ENCODE measurements around the gene GPR31. TPM values are rescaled to one million over a fixed set of nuclear protein-coding genes. Genes with fewer than 3 reads are reported as not detected.

The GPR31 gene
- total RNA-seq, 1 experiment from 2014 or later, result not detected

DNA sequence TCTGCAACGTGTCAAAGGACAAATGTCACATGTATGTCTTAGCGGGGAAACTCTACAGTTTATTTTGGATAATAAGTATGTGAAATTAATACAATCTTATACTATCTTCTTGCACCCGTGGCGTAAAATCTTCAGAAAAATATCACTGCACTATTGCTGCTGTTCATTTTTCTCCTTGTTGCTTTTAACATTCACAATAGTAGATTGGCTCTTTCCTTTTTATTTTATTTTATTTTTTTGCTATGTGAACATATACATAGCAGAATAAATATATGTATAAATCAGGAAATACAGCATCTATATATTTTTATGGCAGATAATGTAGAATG lies 15.4 kb downstream of the GPR31 start:
- no peak overlapping the region for H3K4ac ChIP-seq (ENCODE audit: low read depth, low read length)
- H2AK5ac ChIP-seq (ENCODE audit: insufficient read length, low read length), result no peak overlapping the region
- no peak overlapping the region for H2BK15ac ChIP-seq (ENCODE audit: low read depth, low read length)
- no peak overlapping the region for H3K14ac ChIP-seq (ENCODE audit: insufficient read depth, low read length)
- H3K4me1 ChIP-seq (ENCODE audit: insufficient read depth, low read length), result no peaks in the 10 kb centered on the region; the same call in 1 of the 2 replicates
- H2BK12ac ChIP-seq (ENCODE audit: insufficient read length, low read depth, low read length), result no peak overlapping the region
- no CpG with 5 or more reads among the region's 4 CpGs for WGBS (ENCODE audit: extremely low coverage, insufficient read length, low lambda C conversion rate)
- H2BK20ac ChIP-seq (ENCODE audit: low read depth, low read length, poor library complexity, severe bottlenecking), result no peak overlapping the region
- no peaks in the 10 kb centered on the region for H3K23me2 ChIP-seq (ENCODE audit: insufficient read length, low read depth, low read length, poor library complexity, severe bottlenecking)
- H3K4me3 Mint-ChIP-seq, result peak overlapping the region in 1 of 2 experiments; percentile 19; a peak in 1 of 5 replicates
- H3K18ac ChIP-seq (ENCODE audit: insufficient read length, low read depth, low read length), result no peak overlapping the region
- H3K23ac ChIP-seq (ENCODE audit: insufficient read length, low read depth, low read length), result no peak overlapping the region
- no peak overlapping the region for H2BK5ac ChIP-seq (ENCODE audit: insufficient read length, low read length)
- no peak overlapping the region for H2BK120ac ChIP-seq (ENCODE audit: low read depth, low read length, poor library complexity, severe bottlenecking)
- no peak overlapping the region for H4K8ac ChIP-seq (replicated peaks; ENCODE audit: insufficient read length, low read depth, low read length)
- H3K27me3 ChIP-seq (ENCODE audit: insufficient read depth, low read length), result no peaks in the 10 kb centered on the region
- no peaks in the 10 kb centered on the region for H3K9me3 ChIP-seq (ENCODE audit: control insufficient read depth, low read depth, low read length)
- TF ChIP-seq, protein P1, sequence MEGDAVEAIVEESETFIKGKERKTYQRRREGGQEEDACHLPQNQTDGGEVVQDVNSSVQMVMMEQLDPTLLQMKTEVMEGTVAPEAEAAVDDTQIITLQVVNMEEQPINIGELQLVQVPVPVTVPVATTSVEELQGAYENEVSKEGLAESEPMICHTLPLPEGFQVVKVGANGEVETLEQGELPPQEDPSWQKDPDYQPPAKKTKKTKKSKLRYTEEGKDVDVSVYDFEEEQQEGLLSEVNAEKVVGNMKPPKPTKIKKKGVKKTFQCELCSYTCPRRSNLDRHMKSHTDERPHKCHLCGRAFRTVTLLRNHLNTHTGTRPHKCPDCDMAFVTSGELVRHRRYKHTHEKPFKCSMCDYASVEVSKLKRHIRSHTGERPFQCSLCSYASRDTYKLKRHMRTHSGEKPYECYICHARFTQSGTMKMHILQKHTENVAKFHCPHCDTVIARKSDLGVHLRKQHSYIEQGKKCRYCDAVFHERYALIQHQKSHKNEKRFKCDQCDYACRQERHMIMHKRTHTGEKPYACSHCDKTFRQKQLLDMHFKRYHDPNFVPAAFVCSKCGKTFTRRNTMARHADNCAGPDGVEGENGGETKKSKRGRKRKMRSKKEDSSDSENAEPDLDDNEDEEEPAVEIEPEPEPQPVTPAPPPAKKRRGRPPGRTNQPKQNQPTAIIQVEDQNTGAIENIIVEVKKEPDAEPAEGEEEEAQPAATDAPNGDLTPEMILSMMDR (conservative IDR thresholded peaks at IDR 0.05), result no peak
- H3K27ac Mint-ChIP-seq, result no peak overlapping the region
- H3K27me3 Mint-ChIP-seq (ENCODE audit: low read depth), result peaks cover 21% of the 10 kb centered on the region
- H3K9me3 Mint-ChIP-seq, result peaks cover 12 to 13% of the 10 kb centered on the region in 2 experiments
- H4K20me1 ChIP-seq (ENCODE audit: control insufficient read depth, insufficient read depth, insufficient read length), result no peaks in the 10 kb centered on the region
- H3K79me1 ChIP-seq (ENCODE audit: insufficient read depth, low read depth, low read length, poor library complexity, severe bottlenecking), result no peaks in the 10 kb centered on the region
- H3K36me3 Mint-ChIP-seq (ENCODE audit: insufficient read depth in 1 of 3, low read depth in 3 of 3), result peaks cover 5 to 17% (median 6%) of the 10 kb centered on the region in 3 experiments; a peak in 5 of 7 replicates
- no peak overlapping the region for H3K4me2 ChIP-seq (ENCODE audit: insufficient read depth, insufficient read length, low read length)
- DNase-seq, result no peak
- H4K5ac ChIP-seq (ENCODE audit: insufficient read length, low read depth, low read length), result no peak overlapping the region
- H3K4me1 Mint-ChIP-seq, result peaks cover 45 to 53% of the 10 kb centered on the region in 2 experiments
- no peaks in the 10 kb centered on the region for H3K79me2 ChIP-seq (ENCODE audit: insufficient read depth, low read length)
- no peak overlapping the region for H4K91ac ChIP-seq (ENCODE audit: insufficient read length, low read depth, low read length)
- no peak overlapping the region for H2AFZ ChIP-seq (ENCODE audit: low read length)
- H3K9ac ChIP-seq (ENCODE audit: extremely low read depth, insufficient read length, low read length), result no peak overlapping the region
- H3T11ph ChIP-seq (ENCODE audit: low read length), result no peak overlapping the region
- no peak overlapping the region for H3K27ac ChIP-seq (ENCODE audit: insufficient read length, low read depth, low read length)
- no peak overlapping the region for H3K56ac ChIP-seq (ENCODE audit: insufficient read length, low read depth, low read length)

Data from H9 (cell line).